Right kidney (tissue), 1 donor: ENCODE results near the gene UNC119.

Experiments used
- DNase-seq: peaks from one replicate; pipeline ENCODE4 v3.0.0-alpha.2; 2016

UNC119 gene

GRCh38 chr17:28498652-28499363, 53.6 kb downstream of the UNC119 start:
- DNase-seq, result no peak

- no peak for DNase-seq
Measured at GRCh38 chr17:28497931-28498330, 54.5 kb downstream of the UNC119 start.
